Putamen (tissue), 1 donor: Measurements from ENCODE around the gene SAP30BP.

Source experiments
- DNase-seq: peaks from one replicate; pipeline ENCODE4 v3.0.0-alpha.2; 2016; ENCODE audit warnings: low spot score

SAP30BP gene

DNA sequence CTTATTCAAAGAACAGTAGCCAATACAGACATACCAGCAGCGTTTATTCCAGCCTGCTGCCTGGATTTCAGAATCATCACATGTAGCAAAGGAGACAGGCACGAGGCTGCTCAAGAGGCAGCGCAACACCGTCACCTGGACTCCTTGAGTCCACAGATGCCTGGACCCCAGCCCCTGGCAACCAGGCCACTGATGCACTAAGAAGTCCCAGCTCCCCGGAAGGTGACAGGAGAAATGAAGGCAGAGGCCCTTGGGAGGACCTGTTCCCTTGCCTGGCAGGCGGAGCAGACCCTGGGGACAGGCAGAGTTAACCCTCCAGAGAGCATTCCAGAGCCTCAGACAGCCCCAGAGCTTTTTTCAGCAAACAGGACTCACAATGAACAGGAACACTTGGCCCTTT, 17.5 kb upstream of the SAP30BP start:
- no peak for DNase-seq

- DNase-seq, result no peak
These were observed 16.3 kb upstream of the SAP30BP start for GRCh38 chr17:75650874-75651273.

- DNase-seq, result no peak
These were observed 14.8 kb upstream of the SAP30BP start for GRCh38 chr17:75652341-75652740.

DNA sequence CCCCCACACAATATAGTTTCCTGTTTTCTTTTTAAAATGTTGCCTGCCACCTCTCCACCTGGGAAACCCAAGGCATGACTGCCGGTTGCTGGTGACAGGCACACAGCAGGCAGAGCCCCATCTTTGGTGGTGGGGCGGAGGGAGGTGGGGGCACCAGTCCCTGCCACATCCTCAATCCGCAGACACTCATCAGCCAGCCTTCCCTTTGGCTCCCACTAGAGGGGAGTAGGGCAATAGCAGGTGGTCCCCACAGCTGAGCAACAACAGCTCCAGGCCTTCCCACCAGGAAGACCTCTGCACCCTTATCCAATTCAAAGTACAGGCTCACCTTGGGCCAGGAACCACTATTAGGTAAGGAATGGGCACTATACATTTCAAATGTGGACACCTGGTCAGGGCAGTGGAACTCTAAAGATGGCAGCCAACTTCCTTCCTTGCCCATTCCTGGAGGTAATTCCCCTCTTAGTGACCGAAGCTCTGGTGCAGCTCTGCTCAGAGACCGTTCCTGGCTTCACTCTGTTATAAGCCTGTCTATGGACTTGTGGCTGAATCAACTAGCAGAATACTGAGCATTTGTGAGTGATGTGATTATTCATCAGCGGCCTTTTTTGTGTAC, 14.1 kb upstream of the SAP30BP start:
- DNase-seq, result no peak

DNA sequence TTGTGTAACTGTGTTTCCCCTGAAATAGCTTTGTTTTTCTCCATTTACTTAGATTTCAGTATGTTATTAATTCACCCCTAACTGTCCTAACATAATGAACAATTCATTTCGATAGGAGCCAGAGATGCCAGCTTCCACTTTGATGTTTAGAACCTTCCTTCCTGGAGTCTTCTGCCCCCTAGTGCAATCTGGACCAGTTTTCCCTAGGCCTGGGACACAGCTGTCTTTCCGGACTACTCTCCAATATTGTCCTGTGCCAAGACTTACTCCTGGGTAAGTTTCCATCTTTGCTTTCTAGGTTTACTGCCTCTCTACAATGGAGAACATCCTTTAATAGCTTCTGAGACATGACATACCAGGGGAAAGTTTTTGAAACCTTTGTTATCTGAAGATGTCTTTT, 13.0 kb upstream of the SAP30BP start:
- peak; percentile 70 for DNase-seq

GRCh38 chr17:75658237-75658636, 8.9 kb upstream of the SAP30BP start:
- DNase-seq, result no peak

- peak; percentile 90 for DNase-seq
These were observed 5.6 kb upstream of the SAP30BP start for GRCh38 chr17:75661531-75661930.

DNA sequence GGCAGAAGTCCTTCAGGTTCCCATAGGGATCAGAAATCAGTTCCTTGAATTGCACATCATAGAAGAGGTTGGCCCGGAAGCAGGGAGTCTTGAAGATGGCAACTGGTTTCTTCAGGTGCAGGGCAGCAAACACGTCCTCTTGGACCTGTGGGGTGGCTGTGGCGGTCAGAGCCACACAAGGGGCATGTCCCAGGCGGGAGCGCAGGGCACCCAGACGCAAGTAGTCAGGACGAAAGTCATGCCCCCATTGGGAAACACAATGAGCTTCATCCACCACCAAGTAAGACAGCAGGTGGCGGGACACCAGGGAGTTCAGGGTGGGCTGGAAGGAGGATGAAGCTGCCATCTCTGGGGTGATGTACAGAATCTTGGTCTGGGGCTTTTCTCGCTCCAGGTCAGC, 4.6 kb upstream of the SAP30BP start:
- no peak for DNase-seq

- no peak for DNase-seq
These were observed 3.0 kb upstream of the SAP30BP start for GRCh38 chr17:75664099-75664549.

- no peak for DNase-seq
These were observed 1.2 kb upstream of the SAP30BP start for GRCh38 chr17:75665981-75666380.

- no peak for DNase-seq
These were observed 687 bp downstream of the SAP30BP start for GRCh38 chr17:75667825-75668224.

DNA sequence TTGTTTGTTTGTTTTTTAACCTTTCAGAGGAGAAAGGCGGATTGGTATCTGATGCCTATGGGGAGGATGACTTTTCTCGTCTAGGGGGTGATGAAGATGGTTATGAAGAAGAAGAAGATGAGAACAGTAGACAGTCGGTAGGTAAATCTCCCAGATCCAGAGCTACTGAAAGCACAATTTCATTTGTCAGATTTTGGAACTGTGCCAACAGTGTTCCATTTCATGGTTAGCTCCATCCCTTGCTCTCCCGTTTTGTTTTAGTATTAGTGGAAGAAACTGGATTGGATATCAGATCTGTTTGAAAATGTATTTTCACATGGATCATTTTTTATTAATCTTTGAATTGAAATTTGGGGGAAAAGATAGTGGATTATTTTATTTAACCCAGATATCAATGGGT, 1.4 kb downstream of the SAP30BP start:
- DNase-seq, result no peak

GRCh38 chr17:75670868-75671267, 3.7 kb downstream of the SAP30BP start:
- DNase-seq, result no peak

DNA sequence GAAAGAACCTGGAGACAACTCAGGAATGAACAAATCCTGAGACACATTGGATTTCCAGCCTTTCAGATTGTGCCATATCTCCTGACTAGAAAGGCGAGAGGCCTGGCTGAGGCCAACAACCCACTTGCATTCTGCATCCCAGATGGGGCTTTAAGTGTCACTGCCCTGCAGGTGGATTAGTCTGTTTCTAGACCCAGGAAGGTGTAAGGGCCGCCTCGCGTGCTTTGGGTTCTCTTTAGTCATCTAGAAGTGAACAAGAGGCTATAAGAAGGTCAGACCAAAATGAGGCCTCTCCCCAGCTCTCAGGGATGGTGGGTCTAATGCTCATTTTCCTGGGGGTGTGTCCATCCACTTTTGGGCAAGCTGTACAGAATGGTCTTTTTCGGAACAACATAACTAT, 4.9 kb downstream of the SAP30BP start:
- DNase-seq, result no peak

DNA sequence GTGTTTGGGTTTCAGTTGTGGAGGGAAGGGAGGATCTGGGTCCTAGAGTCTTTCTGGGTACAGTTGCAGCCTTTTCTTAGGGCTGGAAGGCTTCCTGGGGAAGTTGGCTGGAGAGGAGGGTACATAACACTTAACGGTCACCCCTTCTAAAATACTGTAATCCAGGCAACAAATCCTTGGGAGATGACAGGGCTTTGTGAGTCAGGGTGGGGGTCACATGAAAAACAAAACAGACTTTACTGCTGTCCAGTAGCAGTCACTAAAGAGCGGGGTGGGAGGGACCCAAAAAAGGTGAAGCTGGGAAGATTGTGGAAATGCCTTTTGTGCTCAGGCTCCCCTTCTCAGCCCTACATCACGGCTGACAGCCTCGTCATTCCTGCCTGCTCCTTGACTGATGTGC, 6.3 kb downstream of the SAP30BP start:
- no peak for DNase-seq

DNA sequence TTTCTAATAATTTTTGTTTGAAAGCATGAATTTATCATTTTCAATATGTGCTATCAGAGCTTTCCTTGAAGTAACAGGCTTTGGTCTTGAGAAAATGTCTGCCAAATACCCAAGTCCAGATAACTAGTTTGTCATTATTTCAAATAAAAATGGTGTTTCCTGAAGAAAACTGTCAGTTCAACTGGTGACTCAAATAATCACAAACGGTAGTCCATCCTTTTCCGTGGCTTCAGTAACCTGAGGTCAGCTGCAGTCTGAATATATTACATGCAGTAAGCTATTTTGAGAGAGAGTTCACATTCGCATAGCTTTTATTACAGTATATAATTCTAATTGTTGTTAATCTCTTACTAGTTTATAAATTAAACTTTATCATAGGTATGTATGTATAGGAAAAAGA, 9.3 kb downstream of the SAP30BP start:
- no peak for DNase-seq

GRCh38 chr17:75679706-75680211, 12.6 kb downstream of the SAP30BP start:
- DNase-seq, result no peak

DNA sequence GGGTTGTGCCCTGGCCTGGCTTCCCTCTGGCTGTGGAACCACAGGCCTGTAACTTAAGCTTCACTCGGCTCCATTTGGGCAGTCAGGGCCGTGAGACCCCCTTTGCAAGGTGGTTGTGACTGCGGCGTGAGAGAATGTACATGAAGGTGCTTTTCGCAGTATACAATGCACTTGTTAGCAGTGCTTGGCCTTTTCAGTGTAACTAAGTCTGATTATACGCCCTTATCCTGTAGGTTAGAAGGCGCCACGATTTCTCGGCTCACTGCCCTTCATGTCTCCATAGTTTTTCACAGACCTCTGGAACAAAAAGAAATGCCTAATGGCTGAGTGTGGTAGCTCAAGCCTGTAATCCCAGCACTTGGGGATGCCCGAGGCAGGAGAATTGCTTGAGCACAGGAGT, 13.3 kb downstream of the SAP30BP start:
- no peak for DNase-seq

GRCh38 chr17:75681289-75681688, 14.2 kb downstream of the SAP30BP start:
- DNase-seq, result no peak

DNA sequence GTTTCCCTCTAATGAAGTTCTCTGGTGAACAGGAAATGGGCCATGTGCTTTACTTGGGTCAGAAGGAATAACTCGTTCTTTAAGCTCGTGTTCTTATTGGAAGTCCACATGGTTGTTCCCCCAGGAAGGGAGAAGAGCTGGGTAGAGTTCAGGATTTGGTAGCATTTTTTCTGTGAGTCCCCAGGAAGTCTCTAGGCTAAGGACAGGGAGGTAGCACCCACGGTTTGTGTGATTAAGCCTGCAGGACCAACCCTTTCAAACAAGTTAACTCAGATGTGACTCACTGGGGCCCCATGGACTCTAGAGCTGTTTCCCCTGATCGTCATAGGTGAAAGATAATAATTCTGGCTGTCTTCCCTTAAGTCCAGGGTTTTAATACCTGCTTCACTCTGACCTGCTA, 16.4 kb downstream of the SAP30BP start:
- no peak for DNase-seq

DNA sequence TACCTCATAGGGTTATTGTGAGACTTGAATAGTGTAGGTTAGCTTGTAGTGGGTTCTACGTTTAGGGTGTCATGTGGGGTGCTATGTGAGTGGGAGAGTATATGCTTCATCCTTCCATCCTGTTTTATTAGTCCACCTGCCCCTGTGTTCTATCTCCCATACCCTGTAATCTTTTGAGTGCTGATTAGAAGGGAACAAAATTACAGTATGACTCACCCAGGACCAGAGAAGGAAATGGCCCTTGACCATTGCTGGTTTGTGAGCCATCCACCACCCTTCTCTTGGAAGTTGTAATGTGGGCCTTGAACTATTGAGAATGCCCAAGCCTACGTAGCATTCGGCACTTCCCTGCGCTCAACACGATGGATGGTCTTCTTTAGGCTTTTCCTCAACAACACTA, 17.1 kb downstream of the SAP30BP start:
- no peak for DNase-seq

DNA sequence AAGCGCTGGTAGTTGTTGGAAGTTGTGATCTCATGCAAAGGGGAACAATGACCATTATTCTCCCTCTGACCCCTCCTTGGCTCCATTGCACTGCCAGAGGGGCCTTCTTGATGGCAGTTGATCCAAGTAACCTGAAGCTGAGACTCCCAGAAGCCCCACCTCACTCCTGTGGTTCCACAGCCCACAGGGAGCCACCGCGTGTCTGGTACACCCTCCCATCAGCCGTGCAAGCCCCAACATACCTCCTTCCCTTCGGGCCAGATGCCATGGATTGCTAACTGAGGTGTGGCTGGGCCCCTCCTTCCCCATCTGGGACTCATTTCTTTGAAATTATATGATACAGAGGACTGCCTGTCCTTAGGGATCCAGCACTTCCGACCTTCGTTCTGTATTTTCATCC, 17.8 kb downstream of the SAP30BP start:
- no peak for DNase-seq

GRCh38 chr17:75685499-75685898, 18.4 kb downstream of the SAP30BP start:
- no peak for DNase-seq

DNA sequence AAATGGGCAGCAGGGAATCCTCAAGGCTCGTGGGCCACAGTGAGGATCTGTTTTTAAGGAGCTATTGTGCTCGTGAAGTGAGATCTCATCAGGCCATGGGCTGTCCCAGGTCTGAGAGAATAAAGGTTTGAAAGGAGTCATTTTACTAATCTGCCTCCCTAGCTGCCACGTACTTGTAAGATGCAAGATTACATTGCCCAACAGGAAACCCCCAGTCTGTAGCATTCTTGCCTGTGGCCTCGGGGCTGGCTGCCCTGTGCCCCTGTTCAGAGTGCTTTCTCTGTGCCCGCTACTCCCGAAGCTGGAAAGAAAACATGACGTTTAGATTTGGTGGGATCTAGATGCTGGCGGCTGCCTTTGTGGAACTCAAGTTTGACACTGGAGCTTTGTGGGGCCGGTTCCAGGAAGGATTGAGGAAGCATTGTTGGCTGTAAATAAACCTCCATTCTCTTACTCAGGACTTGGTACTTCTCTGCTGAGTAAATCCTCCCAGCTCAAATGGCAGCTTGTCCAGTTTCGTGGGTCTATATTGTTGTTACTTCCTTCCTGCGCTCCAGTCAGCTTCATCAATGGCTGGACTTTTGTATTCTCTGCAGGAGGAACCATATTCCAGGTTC, 21.2 kb downstream of the SAP30BP start:
- no peak for DNase-seq
